ENCODE results near the gene CORO6. TPM values are rescaled to one million over a fixed set of nuclear protein-coding genes. Genes with fewer than 3 reads are reported as not detected.
A peak's percentile ranks its signal among the peaks of the same experiment; 100 is the strongest.

CORO6 gene
- total RNA-seq, 1 donor from 2014 or later: 28.7 TPM

DNA sequence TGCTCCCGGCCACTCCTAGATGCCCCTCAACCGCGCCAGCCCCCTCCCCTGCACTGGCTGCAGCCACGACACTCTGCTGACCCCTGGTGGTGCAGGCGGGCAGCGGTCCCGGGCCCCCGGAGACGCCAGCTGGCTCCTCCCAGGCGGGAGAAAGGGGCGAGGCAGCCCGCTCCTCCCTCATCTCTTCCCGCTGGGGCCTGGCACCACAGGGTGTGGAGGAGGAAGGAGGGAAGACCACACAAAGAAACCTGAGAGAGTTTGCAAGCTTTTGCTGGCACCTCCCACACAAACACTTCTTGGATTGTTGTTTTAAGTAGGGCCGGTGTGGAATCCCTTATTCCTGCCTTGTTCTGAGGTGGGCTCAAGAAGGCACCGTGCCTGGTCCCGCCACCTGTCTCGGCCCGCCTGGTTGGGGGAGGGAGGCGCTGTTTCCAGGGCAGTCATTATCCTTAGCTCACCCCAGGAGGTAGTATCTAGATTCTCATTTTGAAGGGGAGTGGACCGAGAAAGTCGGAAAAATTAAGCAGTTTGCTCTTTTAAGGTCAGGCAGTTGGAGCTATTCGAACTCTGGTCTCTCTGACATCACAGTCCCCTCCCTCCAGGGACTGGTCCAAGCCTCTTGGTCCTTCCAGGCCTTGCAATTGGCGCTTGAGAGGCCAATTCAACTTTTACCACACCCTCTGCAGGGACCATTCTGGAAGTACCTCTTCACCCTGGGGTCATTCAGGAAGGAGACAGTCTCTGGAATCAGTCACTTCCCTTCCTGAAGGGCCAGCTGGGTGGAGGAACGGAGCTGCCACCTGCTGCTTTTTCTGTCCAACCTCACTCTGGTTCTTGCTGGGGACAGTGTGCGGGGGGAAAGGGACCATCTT, 30.7 kb downstream of the CORO6 start:
- DNase-seq (ENCODE audit: low read depth): no peak
- TF ChIP-seq, protein P1, sequence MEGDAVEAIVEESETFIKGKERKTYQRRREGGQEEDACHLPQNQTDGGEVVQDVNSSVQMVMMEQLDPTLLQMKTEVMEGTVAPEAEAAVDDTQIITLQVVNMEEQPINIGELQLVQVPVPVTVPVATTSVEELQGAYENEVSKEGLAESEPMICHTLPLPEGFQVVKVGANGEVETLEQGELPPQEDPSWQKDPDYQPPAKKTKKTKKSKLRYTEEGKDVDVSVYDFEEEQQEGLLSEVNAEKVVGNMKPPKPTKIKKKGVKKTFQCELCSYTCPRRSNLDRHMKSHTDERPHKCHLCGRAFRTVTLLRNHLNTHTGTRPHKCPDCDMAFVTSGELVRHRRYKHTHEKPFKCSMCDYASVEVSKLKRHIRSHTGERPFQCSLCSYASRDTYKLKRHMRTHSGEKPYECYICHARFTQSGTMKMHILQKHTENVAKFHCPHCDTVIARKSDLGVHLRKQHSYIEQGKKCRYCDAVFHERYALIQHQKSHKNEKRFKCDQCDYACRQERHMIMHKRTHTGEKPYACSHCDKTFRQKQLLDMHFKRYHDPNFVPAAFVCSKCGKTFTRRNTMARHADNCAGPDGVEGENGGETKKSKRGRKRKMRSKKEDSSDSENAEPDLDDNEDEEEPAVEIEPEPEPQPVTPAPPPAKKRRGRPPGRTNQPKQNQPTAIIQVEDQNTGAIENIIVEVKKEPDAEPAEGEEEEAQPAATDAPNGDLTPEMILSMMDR (conservative IDR thresholded peaks at IDR 0.05; ENCODE audit: low read depth, low read length): peak; percentile 95
- H3K4me3 ChIP-seq (ENCODE audit: low read depth, low read length): peak overlapping the region; percentile 53

DNA sequence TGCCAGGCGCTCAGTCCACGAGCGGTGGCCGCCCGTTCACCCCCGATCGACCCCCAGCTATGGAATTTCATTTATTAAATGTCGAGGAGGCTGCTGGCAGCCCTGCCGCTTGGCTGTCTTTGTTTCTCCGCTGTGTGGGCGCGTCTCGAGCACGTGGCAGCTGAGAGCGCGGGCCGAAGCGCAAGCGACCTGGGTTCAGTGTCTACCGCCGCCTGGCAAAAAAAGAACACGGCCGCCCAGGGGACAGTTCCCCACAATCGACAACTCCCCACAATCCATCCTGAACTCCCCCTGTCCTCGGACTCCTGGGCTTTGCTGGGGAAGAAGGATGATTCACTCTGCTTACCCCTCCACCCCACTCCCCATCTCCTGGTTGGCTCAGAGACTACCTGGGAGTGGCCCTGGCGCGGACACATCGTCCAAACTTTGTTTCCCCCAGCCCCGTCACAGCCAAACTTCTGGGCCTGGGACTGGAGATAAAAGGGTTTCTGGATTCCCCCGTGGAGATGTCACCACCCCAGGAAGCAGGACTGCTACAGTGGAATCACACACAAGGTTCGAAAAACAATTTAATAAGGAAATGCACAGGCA, 31.5 kb downstream of the CORO6 start:
- H3K4me3 ChIP-seq (ENCODE audit: low read depth, low read length): peak overlapping the region; percentile 53
- DNase-seq (ENCODE audit: low read depth): no peak

DNA sequence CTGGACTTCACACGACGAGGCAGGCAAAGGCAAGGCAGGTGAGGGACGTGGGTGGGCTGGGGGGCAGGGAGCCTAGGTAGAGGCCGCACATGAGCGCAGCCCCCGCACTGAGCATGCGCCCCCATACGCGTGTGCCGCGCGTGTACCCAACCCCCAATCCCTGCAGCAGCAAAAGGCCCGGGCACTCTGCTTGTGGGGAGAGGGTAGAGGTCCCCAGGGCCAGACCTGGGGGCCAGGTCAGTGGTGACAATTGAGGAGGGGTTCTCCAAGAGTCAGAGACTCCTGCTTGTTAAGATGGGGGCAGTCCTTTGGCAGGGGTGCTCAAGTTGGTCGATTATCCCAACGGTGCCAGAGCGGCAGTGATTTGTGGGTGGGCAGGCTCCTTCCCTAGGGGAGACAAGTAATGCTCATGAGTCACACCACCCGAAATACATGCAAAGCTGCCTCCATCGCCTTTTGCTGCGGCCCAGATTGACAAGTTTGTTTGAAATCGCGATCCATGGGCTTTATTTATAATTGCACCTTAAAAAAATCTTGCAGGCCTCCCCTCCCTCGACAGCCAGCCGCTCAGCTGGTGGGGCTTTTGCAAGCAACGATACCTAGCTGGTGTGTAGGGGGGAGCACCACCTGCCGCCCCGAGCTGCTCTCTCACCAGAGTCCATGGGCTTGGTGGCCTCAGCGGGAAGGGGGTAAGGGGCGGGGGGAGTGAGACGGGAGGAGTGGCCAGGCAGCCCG, 32.1 kb downstream of the CORO6 start:
- DNase-seq (ENCODE audit: low read depth): no peak
- peak overlapping the region; percentile 63 for H3K4me3 ChIP-seq (ENCODE audit: low read depth, low read length)
- TF ChIP-seq, protein P1 (conservative IDR thresholded peaks at IDR 0.05; ENCODE audit: low read depth, low read length): no peak

More for the DNA sequence above, 31.5 kb downstream of the CORO6 start:
- TF ChIP-seq, protein P1 (conservative IDR thresholded peaks at IDR 0.05; ENCODE audit: low read depth, low read length): no peak

DNA sequence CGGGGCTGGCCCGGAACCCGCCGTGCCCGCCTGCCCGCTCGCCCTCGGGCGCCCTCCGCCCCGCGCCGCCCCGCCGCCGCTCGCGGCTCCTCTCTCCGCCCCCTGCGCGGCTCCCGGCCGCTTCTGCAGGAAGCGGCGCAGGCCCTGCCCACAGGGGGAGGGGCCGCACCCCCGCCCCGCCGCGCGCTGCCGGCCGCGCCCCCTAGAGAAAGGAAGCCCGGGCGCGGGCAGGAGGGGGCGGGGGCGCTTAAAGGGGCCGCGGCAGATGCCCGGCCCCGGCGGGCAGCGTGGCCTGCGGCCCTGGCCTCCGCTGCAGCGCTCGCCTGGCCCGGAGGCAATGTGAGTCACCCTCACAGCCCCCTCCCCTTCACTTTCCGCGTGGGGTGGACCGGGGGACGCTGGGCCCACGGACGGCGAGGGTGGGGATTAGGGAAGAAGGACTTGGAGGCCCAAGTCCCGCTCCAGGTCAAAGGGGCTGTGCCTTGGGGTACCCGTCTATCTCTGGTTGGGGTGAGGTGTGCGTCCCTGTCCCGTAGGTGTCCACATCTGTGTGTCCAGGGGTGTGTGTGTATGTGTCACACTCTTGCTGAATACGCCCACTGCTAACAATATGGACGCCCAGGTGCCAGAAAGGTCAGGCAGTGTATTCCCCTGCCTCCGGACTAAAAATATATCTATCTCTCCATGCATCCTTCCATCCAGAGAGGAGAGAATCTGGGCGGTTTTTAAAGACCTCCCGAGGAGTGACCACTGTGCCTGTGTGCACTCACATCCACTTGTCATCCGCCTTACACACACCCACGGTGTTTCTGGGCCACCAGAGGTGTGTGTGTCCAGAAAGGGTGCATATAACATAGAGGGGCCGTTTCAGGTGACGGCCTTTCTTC, 32.9 kb downstream of the CORO6 start, which contains the start of gene GIT1:
Gene GIT1, minus strand, starts transcription at position 125 of the 887 bp plus-strand sequence. CDS start 270 bp downstream, outside the sequence.
- TF ChIP-seq, protein P1 (conservative IDR thresholded peaks at IDR 0.05; ENCODE audit: low read depth, low read length): no peak
- DNase-seq (ENCODE audit: low read depth): no peak
- peak within 1 kb of the TSS; percentile 66 for H3K4me3 ChIP-seq (ENCODE audit: low read depth, low read length)

DNA sequence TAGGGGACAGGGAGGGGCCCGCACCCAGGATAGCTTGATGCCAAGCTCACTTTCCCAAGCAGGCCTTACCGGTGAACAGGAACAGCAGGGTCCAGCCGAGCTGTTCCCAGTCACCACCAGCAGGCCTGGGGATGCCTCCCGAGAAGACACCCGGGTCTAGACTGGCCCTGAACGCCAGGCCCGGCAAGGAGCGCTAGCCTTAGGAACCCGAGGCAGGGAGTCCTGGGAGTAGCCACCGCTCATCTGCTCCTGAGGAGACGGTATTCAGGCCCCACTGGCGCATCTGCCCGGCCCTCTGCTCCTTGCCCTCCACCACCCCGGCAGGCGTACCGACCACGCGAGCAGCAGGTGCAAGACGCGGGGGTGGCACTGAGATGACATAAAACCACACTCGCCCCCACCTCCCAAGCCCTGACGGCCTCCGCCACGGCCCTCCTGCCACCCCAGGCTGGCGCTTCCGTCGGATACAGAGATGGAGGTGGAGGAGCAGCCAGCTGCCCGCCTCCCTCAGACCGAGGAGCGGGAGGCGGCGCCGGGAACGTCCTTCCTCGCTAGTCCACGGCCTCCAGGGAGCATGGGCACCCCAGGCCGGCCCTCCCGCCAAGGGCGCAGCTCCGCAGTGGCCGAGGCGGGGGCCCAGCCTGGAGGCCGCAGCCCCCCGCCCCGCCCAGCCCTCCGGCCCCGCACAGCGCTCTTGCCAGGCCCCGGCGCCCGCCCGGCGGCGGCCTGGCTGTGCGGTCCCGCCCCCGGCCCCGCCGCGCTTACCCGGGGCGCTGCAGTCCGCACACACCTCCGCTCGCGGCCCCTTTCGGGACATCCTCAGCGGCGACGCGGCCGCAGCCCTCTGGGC, 33.9 kb downstream of the CORO6 start:
- no peak for DNase-seq (ENCODE audit: low read depth)
- peak overlapping the region; percentile 66 for H3K4me3 ChIP-seq (ENCODE audit: low read depth, low read length)
- TF ChIP-seq, protein P1 (conservative IDR thresholded peaks at IDR 0.05; ENCODE audit: low read depth, low read length): no peak

Measured in epithelial cell of proximal tubule (primary cell).